Mesenchymal stem cell (in vitro differentiated cells and primary cell): Measurements from ENCODE around the gene CEP83.

Source experiments
- DNase-seq: peaks from one replicate; pipeline ENCODE4 v3.0.0-alpha.2; 2013
- H2AFZ ChIP-seq: one replicate; pipeline ENCODE4 v1.6.1; 2013; ENCODE audit warnings: low read depth, mild to moderate bottlenecking, control low read depth, inconsistent platforms, low read length, moderate library complexity
- H2AK5ac ChIP-seq: 2 replicates; pipeline ENCODE4 v1.6.1; 2013; ENCODE audit warnings: low read length, moderate library complexity, mild to moderate bottlenecking, inconsistent platforms; ENCODE audit not compliant: severe bottlenecking
- H2BK120ac ChIP-seq: one replicate; pipeline ENCODE4 v1.6.1; 2013; ENCODE audit warnings: low read depth, mild to moderate bottlenecking, inconsistent platforms, low read length, moderate library complexity
- H2BK12ac ChIP-seq, 2 experiments: one replicate each; pipeline ENCODE4 v1.6.1; 2013; ENCODE audit warnings: inconsistent platforms in 2 of 2, low read length in 2 of 2, mild to moderate bottlenecking in 2 of 2, moderate library complexity in 2 of 2, control low read depth in 1 of 2
- H2BK15ac ChIP-seq: one replicate; pipeline ENCODE4 v1.6.1; 2013; ENCODE audit warnings: mild to moderate bottlenecking, low read depth, inconsistent platforms; ENCODE audit not compliant: poor library complexity, severe bottlenecking
- H2BK5ac ChIP-seq: 2 replicates; pipeline ENCODE4 v1.6.1; 2013; ENCODE audit warnings: low read depth, mild to moderate bottlenecking, low read length, control low read depth, inconsistent platforms; ENCODE audit not compliant: poor library complexity, severe bottlenecking
- H3K14ac ChIP-seq, 2 experiments: one replicate each; pipeline ENCODE4 v1.6.1; 2013; ENCODE audit warnings: inconsistent platforms in 2 of 2, low read length in 2 of 2, control low read depth in 1 of 2, mild to moderate bottlenecking in 1 of 2, moderate library complexity in 1 of 2
- H3K18ac ChIP-seq, 2 experiments: one replicate each; pipeline ENCODE4 v1.6.1; 2013; ENCODE audit warnings: inconsistent platforms in 2 of 2, low read length in 2 of 2, control low read depth in 1 of 2, low read depth in 1 of 2, mild to moderate bottlenecking in 1 of 2
- H3K23ac ChIP-seq, 2 experiments: one replicate each; pipeline ENCODE4 v1.6.1; 2013; ENCODE audit warnings: inconsistent platforms in 2 of 2, low read length in 2 of 2, mild to moderate bottlenecking in 2 of 2, moderate library complexity in 2 of 2, control low read depth in 1 of 2
- H3K27ac ChIP-seq: 2 replicates; pipeline ENCODE4 v1.5.1; 2013; ENCODE audit warnings: mild to moderate bottlenecking, moderate library complexity, low read length, control low read depth, inconsistent platforms; ENCODE audit not compliant: poor library complexity, severe bottlenecking
- H3K27me3 ChIP-seq, 2 experiments: 2 replicates each; pipeline versions ENCODE4 v1.6.1 to v1.7.0; 2013; ENCODE audit warnings: low read length in 2 of 2, mild to moderate bottlenecking in 2 of 2, moderate library complexity in 2 of 2, control low read depth in 1 of 2, inconsistent platforms in 1 of 2; ENCODE audit not compliant: control insufficient read depth in 1 of 2, insufficient read depth in 1 of 2
- H3K36me3 ChIP-seq, 2 experiments: 2 replicates each; pipeline versions ENCODE4 v1.6.1 to v1.7.0; 2013; ENCODE audit warnings: low read length in 2 of 2, control low read depth in 1 of 2, inconsistent platforms in 1 of 2, low read depth in 1 of 2, mild to moderate bottlenecking in 1 of 2; ENCODE audit not compliant: insufficient read depth in 2 of 2, control insufficient read depth in 1 of 2
- H3K4ac ChIP-seq, 2 experiments: one replicate each; pipeline ENCODE4 v1.6.1; 2013; ENCODE audit warnings: inconsistent platforms in 2 of 2, low read length in 2 of 2, mild to moderate bottlenecking in 2 of 2, moderate library complexity in 2 of 2, control low read depth in 1 of 2, low read depth in 1 of 2
- H3K4me1 ChIP-seq: 2 replicates; pipeline ENCODE4 v1.6.1; 2013; ENCODE audit warnings: low read depth, low read length, control low read depth; ENCODE audit not compliant: control insufficient read depth, insufficient read depth
- H3K4me2 ChIP-seq: 2 replicates; pipeline ENCODE4 v1.6.1; 2013; ENCODE audit warnings: low read length, mild to moderate bottlenecking, inconsistent platforms; ENCODE audit not compliant: poor library complexity, severe bottlenecking
- H3K4me3 ChIP-seq, 2 experiments: 2 replicates each; pipeline versions ENCODE4 v1.5.1 to v1.7.0; 2013; ENCODE audit warnings: low read length in 2 of 2, mild to moderate bottlenecking in 2 of 2, control low read depth in 1 of 2, low read depth in 1 of 2; ENCODE audit not compliant: insufficient read depth in 1 of 2
- H3K79me1 ChIP-seq: replicated peaks from 2 replicates; pipeline ENCODE4 v1.6.1; 2013; ENCODE audit warnings: mild to moderate bottlenecking, control low read depth, low read length, inconsistent platforms; ENCODE audit not compliant: poor library complexity, severe bottlenecking
- H3K9ac ChIP-seq: 2 replicates; pipeline ENCODE4 v1.7.0; 2013; ENCODE audit warnings: mild to moderate bottlenecking, low read length, moderate library complexity
- H3K9me3 ChIP-seq: 2 replicates; pipeline ENCODE4 v1.7.0; 2013; ENCODE audit warnings: mild to moderate bottlenecking, low read length; ENCODE audit not compliant: control insufficient read depth
- H4K8ac ChIP-seq: one replicate; pipeline ENCODE4 v1.6.1; 2013; ENCODE audit warnings: inconsistent platforms, mild to moderate bottlenecking, low read length, moderate library complexity
- H4K91ac ChIP-seq: one replicate; pipeline ENCODE4 v1.6.1; 2013; ENCODE audit warnings: mild to moderate bottlenecking, low read length, inconsistent platforms
- WGBS: methylation state at CpG from one replicate; pipeline ENCODE4 v1.1.7; 2013; ENCODE audit warnings: mixed read lengths; 5-methylcytosine and 5-hydroxymethylcytosine counted together

The CEP83 gene

DNA sequence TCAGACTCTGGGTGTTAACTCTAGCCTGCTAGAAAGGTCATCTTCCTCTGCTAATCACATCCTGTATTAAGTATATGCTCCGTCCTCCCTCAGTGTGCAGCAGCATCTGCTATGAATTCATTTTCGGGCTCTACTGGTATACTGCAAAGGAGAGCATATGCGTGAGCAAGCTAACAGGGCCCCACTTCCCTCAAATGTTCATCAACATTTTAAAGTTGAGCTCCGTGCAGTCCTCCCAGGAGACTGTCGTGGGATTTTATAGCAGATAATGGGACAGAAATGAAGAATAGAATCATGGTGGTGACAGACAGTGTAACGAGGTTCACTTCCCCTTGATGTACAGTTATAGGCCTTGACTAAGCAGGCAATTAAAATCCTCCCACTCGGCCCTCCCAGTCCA lies 179.6 kb downstream of the CEP83 start:
- no peak overlapping the region for H3K18ac ChIP-seq
- H4K91ac ChIP-seq = peak overlapping the region; percentile 43
- H3K27me3 ChIP-seq = peaks cover 15 to 25% of the 10 kb centered on the region in 2 experiments
- H3K79me1 ChIP-seq = no peaks in the 10 kb centered on the region
- no peaks in the 10 kb centered on the region for H3K4me1 ChIP-seq
- no peak overlapping the region for H3K23ac ChIP-seq
- no peak overlapping the region for H3K4me3 ChIP-seq
- H3K36me3 ChIP-seq = peaks cover 0 to 26% of the 10 kb centered on the region in 2 experiments
- H2BK12ac ChIP-seq = no peak overlapping the region
- WGBS = 74% methylated on average over 4 of the region's 7 CpGs
- H3K4me2 ChIP-seq = no peak overlapping the region
- H3K14ac ChIP-seq = no peak overlapping the region
- no peak overlapping the region for H4K8ac ChIP-seq
- H2AFZ ChIP-seq = no peak overlapping the region
- no peaks in the 10 kb centered on the region for H3K9me3 ChIP-seq
- no peak overlapping the region for H2BK5ac ChIP-seq
- no peak overlapping the region for H2BK15ac ChIP-seq
- H3K9ac ChIP-seq = no peak overlapping the region
- H2AK5ac ChIP-seq = no peak overlapping the region
- DNase-seq = no peak
- no peak overlapping the region for H3K27ac ChIP-seq
- H2BK120ac ChIP-seq = no peak overlapping the region
- no peak overlapping the region for H3K4ac ChIP-seq

DNA sequence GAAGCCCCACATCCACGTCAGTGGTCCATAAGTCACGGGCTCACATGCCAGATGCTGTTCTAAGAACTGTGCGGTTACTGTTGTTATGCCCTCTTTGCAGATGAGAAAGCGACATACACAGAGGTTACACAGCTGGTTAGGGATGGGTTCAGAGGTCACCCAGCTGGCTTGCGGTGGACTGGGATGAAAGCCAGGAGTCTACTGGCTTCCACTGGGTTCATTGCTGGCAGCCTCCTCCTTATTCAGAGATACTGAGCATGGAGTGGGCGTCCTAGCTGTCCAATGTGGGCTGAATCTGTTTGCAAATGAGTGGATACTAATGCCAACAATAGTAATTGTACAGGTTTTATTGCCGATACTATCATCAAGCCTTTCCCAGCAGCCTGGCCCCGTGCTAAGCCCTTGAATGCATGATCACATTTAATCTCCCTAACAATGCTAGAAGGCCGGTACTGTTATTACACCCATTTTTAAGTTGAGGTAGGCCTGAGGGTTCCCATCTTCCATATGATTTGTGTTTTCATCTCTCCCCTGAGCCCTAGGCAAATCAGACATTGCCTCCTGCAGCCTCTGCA lies 182.2 kb downstream of the CEP83 start:
- DNase-seq = peak; percentile 18
- Histone ChIP-seq H2BK12ac (no peak overlapping the region), H4K91ac (no peak overlapping the region), H2BK5ac (no peak overlapping the region), H3K4me2 (no peak overlapping the region), H3K4me3 (no peak overlapping the region), H2AFZ (no peak overlapping the region), H3K27me3 (peaks cover 6 to 9% of the 10 kb centered on the region in 2 experiments), H3K14ac (no peak overlapping the region), H2BK15ac (no peak overlapping the region), H3K18ac (no peak overlapping the region), H3K4me1 (no peaks in the 10 kb centered on the region), H3K36me3 (peaks cover 0 to 15% of the 10 kb centered on the region in 2 experiments), H2AK5ac (no peak overlapping the region), H3K27ac (no peak overlapping the region), H3K9me3 (no peaks in the 10 kb centered on the region), H4K8ac (no peak overlapping the region), H3K4ac (no peak overlapping the region), H3K79me1 (no peaks in the 10 kb centered on the region), H2BK120ac (no peak overlapping the region), H3K9ac (no peak overlapping the region), H3K23ac (no peak overlapping the region)
- WGBS = 83% methylated on average over 9 of the region's 9 CpGs

DNA sequence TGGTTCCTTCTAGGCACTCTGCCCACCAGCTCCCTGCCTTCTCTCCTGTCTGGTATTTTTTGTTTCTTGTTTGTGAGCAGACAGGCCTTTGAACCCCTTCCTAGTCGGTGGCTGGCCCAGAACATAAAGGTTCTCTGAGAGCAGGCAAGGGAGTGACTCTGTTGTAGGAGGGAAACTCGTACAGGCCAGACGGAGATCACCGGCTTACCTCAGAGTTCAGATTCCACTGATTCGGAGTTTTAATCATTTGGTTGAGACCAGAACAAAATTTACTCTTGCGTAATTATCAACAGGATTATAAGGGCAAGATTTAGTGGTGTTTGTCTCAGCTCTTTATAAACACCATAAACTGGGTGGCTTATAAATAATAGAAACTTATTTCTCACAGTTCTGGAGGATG lies 182.9 kb downstream of the CEP83 start:
- Histone ChIP-seq H3K18ac (no peak overlapping the region), H3K9me3 (no peaks in the 10 kb centered on the region), H3K27ac (no peak overlapping the region), H3K79me1 (no peaks in the 10 kb centered on the region), H3K14ac (no peak overlapping the region), H4K8ac (no peak overlapping the region), H3K4me3 (no peak overlapping the region), H2AFZ (no peak overlapping the region), H2BK15ac (no peak overlapping the region), H3K9ac (no peak overlapping the region), H3K4ac (no peak overlapping the region), H2BK12ac (no peak overlapping the region), H3K23ac (no peak overlapping the region), H2AK5ac (no peak overlapping the region), H3K36me3 (peaks cover 0 to 9% of the 10 kb centered on the region in 2 experiments), H4K91ac (no peak overlapping the region), H2BK120ac (no peak overlapping the region), H3K4me2 (no peak overlapping the region), H3K27me3 (peaks cover 2 to 8% of the 10 kb centered on the region in 2 experiments), H3K4me1 (no peaks in the 10 kb centered on the region), H2BK5ac (no peak overlapping the region)
- 90% methylated on average over 5 of the region's 6 CpGs for WGBS
- no peak for DNase-seq

DNA sequence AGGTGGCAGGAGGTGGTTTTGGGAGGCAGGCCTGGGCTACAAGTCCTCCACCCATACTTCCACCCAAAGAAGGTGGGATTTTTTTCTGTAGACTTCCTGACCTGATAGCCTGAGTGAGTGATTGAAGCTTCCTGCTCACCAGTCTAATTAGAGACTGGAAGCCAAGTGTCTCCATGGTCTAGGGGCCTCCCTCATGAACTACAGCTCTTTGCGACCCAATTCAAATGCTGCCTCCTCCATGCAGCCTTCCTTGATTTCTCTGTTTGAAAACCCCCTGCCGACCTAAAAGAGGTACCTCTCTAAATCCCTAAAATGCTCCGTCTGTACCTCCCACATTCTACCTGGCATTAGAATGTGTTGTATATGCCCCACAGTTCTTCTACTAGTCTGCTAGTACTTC lies 186.4 kb downstream of the CEP83 start:
- no peak for DNase-seq
- Histone ChIP-seq H2AFZ (no peak overlapping the region), H3K23ac (no peak overlapping the region), H3K4me2 (no peak overlapping the region), H2BK5ac (no peak overlapping the region), H3K4me1 (no peaks in the 10 kb centered on the region), H2BK12ac (no peak overlapping the region), H2BK15ac (no peak overlapping the region), H3K27me3 (peaks cover under 1 to 12% of the 10 kb centered on the region in 2 experiments), H3K4me3 (no peak overlapping the region), H2BK120ac (no peak overlapping the region), H3K9me3 (no peaks in the 10 kb centered on the region), H3K79me1 (no peaks in the 10 kb centered on the region), H3K18ac (no peak overlapping the region), H2AK5ac (no peak overlapping the region), H4K91ac (no peak overlapping the region), H3K4ac (no peak overlapping the region), H3K9ac (no peak overlapping the region), H3K27ac (no peak overlapping the region), H4K8ac (no peak overlapping the region), H3K36me3 (no peaks in the 10 kb centered on the region), H3K14ac (no peak overlapping the region)
- 96% methylated on average over 3 of the region's 3 CpGs for WGBS
